Neutrophil (primary cell): ENCODE results near the gene SFT2D3.

ENCODE experiments used
- H3K27ac ChIP-seq: fragments of 200-600 bp; sonication (generic); 2 replicates; pipeline ENCODE4 v1.5.1; 2016; ENCODE audit warnings: mild to moderate bottlenecking, moderate library complexity
- H3K27me3 ChIP-seq: fragments of 200-600 bp; sonication (generic); 2 replicates; pipeline ENCODE4 v1.6.0; 2016; ENCODE audit warnings: mild to moderate bottlenecking
- H3K36me3 ChIP-seq: fragments of 200-600 bp; sonication (generic); 2 replicates; pipeline ENCODE4 v1.5.1; 2017
- H3K4me1 ChIP-seq, 2 experiments: fragments of 200-600 bp in 1 of 2; sonication (generic) in 1 of 2; 1 replicate in 1 of 2; 2 replicates in 1 of 2; pipeline versions ENCODE4 v1.5.1 to v1.6.1; 2013 to 2016; ENCODE audit warnings: low read depth in 1 of 2, low read length in 1 of 2, mild to moderate bottlenecking in 1 of 2, moderate library complexity in 1 of 2; ENCODE audit not compliant: control insufficient read depth in 1 of 2, insufficient read depth in 1 of 2
- H3K4me3 ChIP-seq, 2 experiments: fragments of 200-600 bp in 1 of 2; sonication (generic) in 1 of 2; 1 replicate in 1 of 2; 2 replicates in 1 of 2; pipeline ENCODE4 v1.5.1; 2013 to 2016; ENCODE audit warnings: low read depth in 1 of 2, low read length in 1 of 2, mild to moderate bottlenecking in 1 of 2, moderate library complexity in 1 of 2
- H3K9me3 ChIP-seq: fragments of 200-600 bp; sonication (generic); 2 replicates; pipeline ENCODE4 v1.5.1; 2016
- CTCF ChIP-seq: fragments of 200-600 bp; sonication (generic); IDR thresholded peaks from 2 replicates; pipeline ENCODE4 v1.5.1; 2016; ENCODE audit warnings: antibody characterized with exemption

Gene SFT2D3

GRCh38 chr2:127673291-127674069 is 27.8 kb upstream of the SFT2D3 start:
- TF ChIP-seq CTCF = no peak
- Histone ChIP-seq H3K4me1 (peaks cover 0 to 10% of the 10 kb centered on the region in 2 experiments), H3K27me3 (peaks cover 100% of the 10 kb centered on the region), H3K9me3 (no peaks in the 10 kb centered on the region), H3K4me3 (no peak overlapping the region), H3K27ac (no peak overlapping the region), H3K36me3 (no peaks in the 10 kb centered on the region)

GRCh38 chr2:127674241-127675209 is 26.8 kb upstream of the SFT2D3 start:
- Histone ChIP-seq H3K27ac (no peak overlapping the region), H3K4me1 (peaks cover 0 to 10% of the 10 kb centered on the region in 2 experiments), H3K9me3 (no peaks in the 10 kb centered on the region), H3K36me3 (no peaks in the 10 kb centered on the region), H3K4me3 (no peak overlapping the region), H3K27me3 (peaks cover 100% of the 10 kb centered on the region)
- TF ChIP-seq CTCF = no peak

- no peaks in the 10 kb centered on the region for H3K9me3 ChIP-seq
- no peak within 1 kb of the TSS for H3K4me3 ChIP-seq
- peaks cover 100% of the 10 kb centered on the region for H3K27me3 ChIP-seq
- peaks cover 0 to 10% of the 10 kb centered on the region in 2 experiments for H3K4me1 ChIP-seq
- TF ChIP-seq CTCF = no peak
- no peak within 1 kb of the TSS for H3K27ac ChIP-seq
- H3K36me3 ChIP-seq = no peaks in the 10 kb centered on the region
Measured at GRCh38 chr2:127675331-127676261, 25.7 kb upstream of the SFT2D3 start, which contains the start of gene LIMS2. TSS of gene LIMS2 (minus strand) at chr2:127675530. CDS start at chr2:127675024, 506 bp downstream.

GRCh38 chr2:127676906-127677305 is 24.4 kb upstream of the SFT2D3 start:
- no peak for TF ChIP-seq CTCF

GRCh38 chr2:127678531-127678930 is 22.8 kb upstream of the SFT2D3 start:
- TF ChIP-seq CTCF = no peak
- Histone ChIP-seq H3K27ac (no peak overlapping the region), H3K4me3 (no peak overlapping the region), H3K9me3 (no peaks in the 10 kb centered on the region), H3K27me3 (peaks cover 90% of the 10 kb centered on the region), H3K4me1 (peaks cover 0 to 10% of the 10 kb centered on the region in 2 experiments), H3K36me3 (no peaks in the 10 kb centered on the region)

More at GRCh38 chr2:127676906-127677305, 24.4 kb upstream of the SFT2D3 start:
- H3K36me3 ChIP-seq = no peaks in the 10 kb centered on the region
- H3K4me3 ChIP-seq = no peak overlapping the region
- no peaks in the 10 kb centered on the region for H3K9me3 ChIP-seq
- H3K27me3 ChIP-seq = peaks cover 99% of the 10 kb centered on the region
- H3K27ac ChIP-seq = no peak overlapping the region
- H3K4me1 ChIP-seq = peaks cover 0 to 10% of the 10 kb centered on the region in 2 experiments
